WTC11 (cell line): Measurements from ENCODE around the gene MPV17L2.

ENCODE experiments used
- CTCF ChIP-seq: fragments of 200-600 bp; IDR thresholded peaks from 2 replicates; pipeline ENCODE4 v1.8.0; 2022; ENCODE audit warnings: antibody characterized with exemption
- GABPB1 ChIP-seq: sonication (generic); formaldehyde crosslinking; IDR thresholded peaks from 2 replicates; pipeline ENCODE4 v1.8.1; 2023; ENCODE audit warnings: mild to moderate bottlenecking, missing genetic modification reagents
- GTF2I ChIP-seq: fragments of 250-450 bp; sonication (Bioruptor Pico); conservative IDR thresholded peaks from 2 replicates; pipeline ENCODE4 v1.4.0; 2021; ENCODE audit warnings: mild to moderate bottlenecking
- IRF2 ChIP-seq: sonication (generic); formaldehyde crosslinking; IDR thresholded peaks from 2 replicates; pipeline ENCODE4 v1.8.0; 2022; ENCODE audit warnings: low read depth, missing genetic modification reagents, borderline replicate concordance
- MAX ChIP-seq: sonication (generic); formaldehyde crosslinking; IDR thresholded peaks from 2 replicates; pipeline ENCODE4 v1.8.0; 2022; ENCODE audit warnings: mild to moderate bottlenecking, missing genetic modification reagents
- NFYB ChIP-seq: sonication (generic); formaldehyde crosslinking; conservative IDR thresholded peaks from 2 replicates; pipeline ENCODE4 v1.8.0; 2022; ENCODE audit warnings: low read depth, missing genetic modification reagents
- ZNF263 ChIP-seq: sonication (generic); formaldehyde crosslinking; IDR thresholded peaks from 2 replicates; pipeline ENCODE4 v1.8.1; 2022; ENCODE audit warnings: low read depth, mild to moderate bottlenecking, moderate library complexity, missing genetic modification reagents
- TF ChIP-seq, protein P1 (sequence below): sonication (generic); formaldehyde crosslinking; IDR thresholded peaks from 2 replicates; pipeline ENCODE4 v1.8.1; 2023; ENCODE audit warnings: mild to moderate bottlenecking, missing genetic modification reagents, moderate library complexity
- TF ChIP-seq, protein P2 (sequence below): sonication (generic); formaldehyde crosslinking; IDR thresholded peaks from 2 replicates; pipeline ENCODE4 v1.8.1; 2023; ENCODE audit warnings: mild to moderate bottlenecking, missing genetic modification reagents
- TF ChIP-seq, protein P3 (sequence below): sonication (generic); formaldehyde crosslinking; IDR thresholded peaks from 2 replicates; pipeline ENCODE4 v1.8.1; 2022; ENCODE audit warnings: missing genetic modification reagents, borderline replicate concordance
- TF ChIP-seq, protein P4 (sequence below): sonication (generic); formaldehyde crosslinking; IDR thresholded peaks from 2 replicates; pipeline ENCODE4 v1.8.0; 2022; ENCODE audit warnings: mild to moderate bottlenecking, missing genetic modification reagents

DNA sequence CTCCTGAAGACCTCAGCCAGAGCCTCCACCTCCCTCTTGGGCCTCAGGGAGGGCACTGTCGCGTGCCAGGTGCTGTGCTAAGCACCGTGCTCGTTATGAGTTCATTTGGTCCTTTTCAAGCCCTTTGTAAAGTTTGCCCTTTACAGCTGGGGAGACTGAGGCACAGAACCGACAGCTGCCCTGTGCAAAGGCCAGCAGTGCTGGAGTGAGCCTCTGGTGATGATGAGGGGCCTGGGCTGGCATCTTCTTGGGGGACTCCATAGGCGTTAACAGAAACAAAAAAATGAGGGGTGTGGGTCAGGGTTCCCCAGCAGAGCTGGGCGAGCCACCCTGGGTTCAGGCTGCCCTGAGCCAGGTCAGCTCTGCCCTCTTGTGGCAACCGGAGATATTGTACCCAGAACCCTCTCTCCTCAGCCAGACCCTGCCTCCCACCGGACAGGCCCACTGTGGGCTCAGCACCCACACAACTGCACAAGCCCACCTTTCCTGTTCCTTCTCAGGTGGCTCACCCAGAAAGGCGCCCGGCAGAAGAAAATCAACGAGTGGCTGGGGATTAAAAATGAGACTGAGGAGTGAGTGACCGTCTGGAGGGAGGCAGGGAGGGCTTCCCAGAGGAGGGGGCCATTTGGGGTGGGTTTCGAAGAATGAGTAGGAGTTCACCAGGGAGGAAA lies 24.9 kb upstream of the MPV17L2 start:
- TF ChIP-seq, protein P1, sequence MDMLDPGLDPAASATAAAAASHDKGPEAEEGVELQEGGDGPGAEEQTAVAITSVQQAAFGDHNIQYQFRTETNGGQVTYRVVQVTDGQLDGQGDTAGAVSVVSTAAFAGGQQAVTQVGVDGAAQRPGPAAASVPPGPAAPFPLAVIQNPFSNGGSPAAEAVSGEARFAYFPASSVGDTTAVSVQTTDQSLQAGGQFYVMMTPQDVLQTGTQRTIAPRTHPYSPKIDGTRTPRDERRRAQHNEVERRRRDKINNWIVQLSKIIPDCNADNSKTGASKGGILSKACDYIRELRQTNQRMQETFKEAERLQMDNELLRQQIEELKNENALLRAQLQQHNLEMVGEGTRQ (CRISPR knock-in tag): no peak
- TF ChIP-seq CTCF: peak; percentile 81
- no peak for TF ChIP-seq ZNF263
- TF ChIP-seq MAX: no peak
- TF ChIP-seq, protein P2, sequence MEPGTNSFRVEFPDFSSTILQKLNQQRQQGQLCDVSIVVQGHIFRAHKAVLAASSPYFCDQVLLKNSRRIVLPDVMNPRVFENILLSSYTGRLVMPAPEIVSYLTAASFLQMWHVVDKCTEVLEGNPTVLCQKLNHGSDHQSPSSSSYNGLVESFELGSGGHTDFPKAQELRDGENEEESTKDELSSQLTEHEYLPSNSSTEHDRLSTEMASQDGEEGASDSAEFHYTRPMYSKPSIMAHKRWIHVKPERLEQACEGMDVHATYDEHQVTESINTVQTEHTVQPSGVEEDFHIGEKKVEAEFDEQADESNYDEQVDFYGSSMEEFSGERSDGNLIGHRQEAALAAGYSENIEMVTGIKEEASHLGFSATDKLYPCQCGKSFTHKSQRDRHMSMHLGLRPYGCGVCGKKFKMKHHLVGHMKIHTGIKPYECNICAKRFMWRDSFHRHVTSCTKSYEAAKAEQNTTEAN (CRISPR knock-in tag): no peak
- TF ChIP-seq GABPB1: no peak
- TF ChIP-seq IRF2 (CRISPR knock-in tag): no peak
- TF ChIP-seq, protein P3, sequence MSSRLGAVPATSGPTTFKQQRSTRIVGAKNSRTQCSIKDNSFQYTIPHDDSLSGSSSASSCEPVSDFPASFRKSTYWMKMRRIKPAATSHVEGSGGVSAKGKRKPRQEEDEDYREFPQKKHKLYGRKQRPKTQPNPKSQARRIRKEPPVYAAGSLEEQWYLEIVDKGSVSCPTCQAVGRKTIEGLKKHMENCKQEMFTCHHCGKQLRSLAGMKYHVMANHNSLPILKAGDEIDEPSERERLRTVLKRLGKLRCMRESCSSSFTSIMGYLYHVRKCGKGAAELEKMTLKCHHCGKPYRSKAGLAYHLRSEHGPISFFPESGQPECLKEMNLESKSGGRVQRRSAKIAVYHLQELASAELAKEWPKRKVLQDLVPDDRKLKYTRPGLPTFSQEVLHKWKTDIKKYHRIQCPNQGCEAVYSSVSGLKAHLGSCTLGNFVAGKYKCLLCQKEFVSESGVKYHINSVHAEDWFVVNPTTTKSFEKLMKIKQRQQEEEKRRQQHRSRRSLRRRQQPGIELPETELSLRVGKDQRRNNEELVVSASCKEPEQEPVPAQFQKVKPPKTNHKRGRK (CRISPR knock-in tag): no peak
- no peak for TF ChIP-seq NFYB (CRISPR knock-in tag)
- TF ChIP-seq GTF2I: no peak
- TF ChIP-seq, protein P4, sequence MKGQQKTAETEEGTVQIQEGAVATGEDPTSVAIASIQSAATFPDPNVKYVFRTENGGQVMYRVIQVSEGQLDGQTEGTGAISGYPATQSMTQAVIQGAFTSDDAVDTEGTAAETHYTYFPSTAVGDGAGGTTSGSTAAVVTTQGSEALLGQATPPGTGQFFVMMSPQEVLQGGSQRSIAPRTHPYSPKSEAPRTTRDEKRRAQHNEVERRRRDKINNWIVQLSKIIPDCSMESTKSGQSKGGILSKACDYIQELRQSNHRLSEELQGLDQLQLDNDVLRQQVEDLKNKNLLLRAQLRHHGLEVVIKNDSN: no peak
